HepG2 (cell line): ENCODE data around the gene RBM6. TPM values are rescaled to one million over a fixed set of nuclear protein-coding genes. Genes with fewer than 3 reads are reported as not detected.

Experiments used
- ADNP ChIP-seq: sonication (generic); formaldehyde crosslinking; IDR thresholded peaks from 2 replicates; pipeline ENCODE4 v1.4.0; 2020; ENCODE audit warnings: missing genetic modification reagents
- BORCS8-MEF2B ChIP-seq: sonication (generic); formaldehyde crosslinking; IDR thresholded peaks from 2 replicates; pipeline ENCODE4 v1.8.0; 2022; ENCODE audit warnings: mild to moderate bottlenecking, missing genetic modification reagents
- CHCHD3 ChIP-seq: sonication (generic); formaldehyde crosslinking; IDR thresholded peaks from 2 replicates; pipeline ENCODE4 v1.8.0; 2022; ENCODE audit warnings: mild to moderate bottlenecking, missing genetic modification reagents, moderate library complexity
- ERF ChIP-seq: IDR thresholded peaks from 2 replicates; pipeline ENCODE4 v1.6.1; 2018; ENCODE audit warnings: missing biosample characterization, missing genetic modification reagents
- HHEX ChIP-seq: IDR thresholded peaks from 2 replicates; pipeline ENCODE4 v1.6.1; 2016; ENCODE audit warnings: control low read depth
- HNRNPH1 ChIP-seq: fragments of 200-400 bp; formaldehyde crosslinking; optimal IDR thresholded peaks from 2 replicates; pipeline ENCODE3; 2017; ENCODE audit warnings: mild to moderate bottlenecking, low read depth, low read length
- MAFK ChIP-seq, 2 experiments: IDR thresholded peaks in 1 of 2; conservative IDR thresholded peaks in 1 of 2; 2 replicates each; pipeline ENCODE4 v1.6.1; 2011; ENCODE audit warnings: improper control_type of control experiment in 2 of 2, low read length in 2 of 2
- SMARCC2 ChIP-seq: fragments of 450-650 bp; IDR thresholded peaks from 2 replicates; pipeline ENCODE4 v1.6.1; 2017; ENCODE audit warnings: antibody characterized with exemption, mild to moderate bottlenecking
- ZMAT3 ChIP-seq: sonication (generic); formaldehyde crosslinking; conservative IDR thresholded peaks from 2 replicates; pipeline ENCODE4 v1.7.0; 2021; ENCODE audit warnings: missing genetic modification reagents
- polyA plus RNA-seq, 8 experiments: library from polyadenylated mRNA; depleted of rRNA in 3 of 8; stranded (reverse) in 7 of 8; unstranded in 1 of 8; fragments of >200 nt; fragmentation: Illumina TruSeq in 4 of 8; extraction: Trizol in 4 of 8; gene quantifications; 2 replicates each; pipeline versions ENCODE4 v1.2.1 to v1.2.3, GENCODE V29; 2011 to 2016; ENCODE audit warnings: low read depth in 4 of 8, missing spikeins in 1 of 8, mixed read lengths in 1 of 8; ENCODE audit not compliant: insufficient read depth in 1 of 8
- total RNA-seq, 5 experiments: library from RNA; depleted of rRNA; stranded (reverse); fragments of >200 nt; fragmentation: Illumina TruSeq; extraction: Trizol; gene quantifications; 2 replicates each; pipeline ENCODE4 v1.2.3, GENCODE V29; 2016; ENCODE audit warnings: low read depth in 1 of 5
- TF ChIP-seq, protein P1 (sequence below): sonication (generic); formaldehyde crosslinking; IDR thresholded peaks from 2 replicates; pipeline ENCODE4 v1.4.0; 2020; ENCODE audit warnings: missing genetic modification reagents
- TF ChIP-seq, protein P2 (sequence below): sonication (generic); formaldehyde crosslinking; IDR thresholded peaks from 2 replicates; pipeline ENCODE4 v1.4.0; 2020; ENCODE audit warnings: mild to moderate bottlenecking, missing genetic modification reagents
- TF ChIP-seq, protein P3 (sequence below), 2 experiments: fragments of 450-650 bp in 1 of 2; sonication (generic) in 1 of 2; formaldehyde crosslinking in 1 of 2; IDR thresholded peaks; 2 replicates each; pipeline versions ENCODE4 v1.6.1 to v1.8.0; 2016 to 2022; ENCODE audit warnings: antibody characterized with exemption in 1 of 2, mild to moderate bottlenecking in 1 of 2, missing genetic modification reagents in 1 of 2
- TF ChIP-seq, protein P4 (sequence below): sonication (generic); formaldehyde crosslinking; IDR thresholded peaks from 2 replicates; pipeline ENCODE4 v1.4.0; 2020; ENCODE audit warnings: mild to moderate bottlenecking, missing genetic modification reagents

RBM6 gene
- total and polyA plus RNA-seq, 2 of the 13 experiments (the other 11 are each of a cell fraction or from before 2014, with no cell fraction given): 72.7 to 86.1 TPM

DNA sequence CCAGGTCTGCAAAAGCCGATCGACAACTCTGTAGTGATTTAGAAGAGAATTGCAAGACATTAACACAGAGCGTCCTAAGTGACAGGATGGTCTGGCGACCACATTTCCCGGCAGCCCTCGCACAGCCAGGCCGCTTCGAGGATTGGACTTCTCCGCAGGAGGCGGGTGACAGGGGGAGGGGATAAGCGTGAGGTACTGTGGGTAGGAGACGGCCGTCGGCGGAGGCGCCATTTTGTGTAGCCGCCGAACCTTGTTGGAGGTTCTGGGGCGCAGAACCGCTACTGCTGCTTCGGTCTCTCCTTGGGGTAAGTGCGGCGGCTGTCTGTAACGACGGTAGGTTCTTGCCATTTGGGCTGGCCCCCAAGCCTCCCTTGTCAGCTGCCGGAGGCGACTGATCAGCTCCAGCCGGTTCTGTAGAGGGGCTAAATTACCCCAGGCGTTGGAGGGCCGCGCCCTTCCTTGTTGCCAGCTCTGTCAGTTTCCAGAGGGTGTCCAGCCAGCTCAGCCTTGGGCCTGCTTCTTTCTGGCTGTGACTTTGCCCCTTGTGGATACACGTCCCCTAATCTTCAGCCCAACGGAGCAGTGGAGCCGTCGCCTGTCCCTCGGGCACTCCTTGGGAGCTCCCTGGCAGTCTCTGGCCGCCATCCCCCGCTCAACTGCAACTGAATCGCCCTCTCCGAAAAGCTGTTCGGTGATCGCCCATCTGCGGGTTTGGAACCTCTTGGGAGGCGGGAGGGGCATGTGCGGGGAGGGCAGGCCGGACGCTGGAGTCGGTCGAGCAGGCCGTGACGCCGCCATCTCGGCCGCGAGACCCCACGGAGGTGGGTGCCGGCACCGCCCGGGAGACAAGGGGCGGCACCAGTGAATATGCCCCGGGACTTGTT is 149.0 kb downstream of the RBM6 start, which contains the start of gene RBM5 (continued):
- TF ChIP-seq, protein P1, sequence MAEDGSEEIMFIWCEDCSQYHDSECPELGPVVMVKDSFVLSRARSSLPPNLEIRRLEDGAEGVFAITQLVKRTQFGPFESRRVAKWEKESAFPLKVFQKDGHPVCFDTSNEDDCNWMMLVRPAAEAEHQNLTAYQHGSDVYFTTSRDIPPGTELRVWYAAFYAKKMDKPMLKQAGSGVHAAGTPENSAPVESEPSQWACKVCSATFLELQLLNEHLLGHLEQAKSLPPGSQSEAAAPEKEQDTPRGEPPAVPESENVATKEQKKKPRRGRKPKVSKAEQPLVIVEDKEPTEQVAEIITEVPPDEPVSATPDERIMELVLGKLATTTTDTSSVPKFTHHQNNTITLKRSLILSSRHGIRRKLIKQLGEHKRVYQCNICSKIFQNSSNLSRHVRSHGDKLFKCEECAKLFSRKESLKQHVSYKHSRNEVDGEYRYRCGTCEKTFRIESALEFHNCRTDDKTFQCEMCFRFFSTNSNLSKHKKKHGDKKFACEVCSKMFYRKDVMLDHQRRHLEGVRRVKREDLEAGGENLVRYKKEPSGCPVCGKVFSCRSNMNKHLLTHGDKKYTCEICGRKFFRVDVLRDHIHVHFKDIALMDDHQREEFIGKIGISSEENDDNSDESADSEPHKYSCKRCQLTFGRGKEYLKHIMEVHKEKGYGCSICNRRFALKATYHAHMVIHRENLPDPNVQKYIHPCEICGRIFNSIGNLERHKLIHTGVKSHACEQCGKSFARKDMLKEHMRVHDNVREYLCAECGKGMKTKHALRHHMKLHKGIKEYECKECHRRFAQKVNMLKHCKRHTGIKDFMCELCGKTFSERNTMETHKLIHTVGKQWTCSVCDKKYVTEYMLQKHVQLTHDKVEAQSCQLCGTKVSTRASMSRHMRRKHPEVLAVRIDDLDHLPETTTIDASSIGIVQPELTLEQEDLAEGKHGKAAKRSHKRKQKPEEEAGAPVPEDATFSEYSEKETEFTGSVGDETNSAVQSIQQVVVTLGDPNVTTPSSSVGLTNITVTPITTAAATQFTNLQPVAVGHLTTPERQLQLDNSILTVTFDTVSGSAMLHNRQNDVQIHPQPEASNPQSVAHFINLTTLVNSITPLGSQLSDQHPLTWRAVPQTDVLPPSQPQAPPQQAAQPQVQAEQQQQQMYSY (CRISPR knock-in tag): no peak; the same call in 1 of the 2 replicates
- TF ChIP-seq MAFK (conservative IDR thresholded peaks at IDR 0.05 in 1 of 2, IDR thresholded peaks at IDR 0.05 in 1 of 2; ENCODE audit: low read length in 2 of 2) (no peak), HNRNPH1 (no peak), ERF (CRISPR knock-in tag) (peak; percentile 58; the same call in 1 of the 2 replicates), CHCHD3 (CRISPR knock-in tag) (no peak), ADNP (no peak), SMARCC2 (no peak), HHEX (CRISPR knock-in tag) (0 out of 2 replicates have a peak, but pooled peaks have one; percentile 24), BORCS8-MEF2B (CRISPR knock-in tag) (no peak; the same call in 1 of the 2 replicates), ZMAT3 (CRISPR knock-in tag) (0 out of 2 replicates have a peak, but pooled peaks have one; percentile 28)
- TF ChIP-seq, protein P2, sequence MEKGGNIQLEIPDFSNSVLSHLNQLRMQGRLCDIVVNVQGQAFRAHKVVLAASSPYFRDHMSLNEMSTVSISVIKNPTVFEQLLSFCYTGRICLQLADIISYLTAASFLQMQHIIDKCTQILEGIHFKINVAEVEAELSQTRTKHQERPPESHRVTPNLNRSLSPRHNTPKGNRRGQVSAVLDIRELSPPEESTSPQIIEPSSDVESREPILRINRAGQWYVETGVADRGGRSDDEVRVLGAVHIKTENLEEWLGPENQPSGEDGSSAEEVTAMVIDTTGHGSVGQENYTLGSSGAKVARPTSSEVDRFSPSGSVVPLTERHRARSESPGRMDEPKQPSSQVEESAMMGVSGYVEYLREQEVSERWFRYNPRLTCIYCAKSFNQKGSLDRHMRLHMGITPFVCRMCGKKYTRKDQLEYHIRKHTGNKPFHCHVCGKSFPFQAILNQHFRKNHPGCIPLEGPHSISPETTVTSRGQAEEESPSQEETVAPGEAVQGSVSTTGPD (CRISPR knock-in tag): peak; percentile 72; the same call in 1 of the 2 replicates
- TF ChIP-seq, protein P3, sequence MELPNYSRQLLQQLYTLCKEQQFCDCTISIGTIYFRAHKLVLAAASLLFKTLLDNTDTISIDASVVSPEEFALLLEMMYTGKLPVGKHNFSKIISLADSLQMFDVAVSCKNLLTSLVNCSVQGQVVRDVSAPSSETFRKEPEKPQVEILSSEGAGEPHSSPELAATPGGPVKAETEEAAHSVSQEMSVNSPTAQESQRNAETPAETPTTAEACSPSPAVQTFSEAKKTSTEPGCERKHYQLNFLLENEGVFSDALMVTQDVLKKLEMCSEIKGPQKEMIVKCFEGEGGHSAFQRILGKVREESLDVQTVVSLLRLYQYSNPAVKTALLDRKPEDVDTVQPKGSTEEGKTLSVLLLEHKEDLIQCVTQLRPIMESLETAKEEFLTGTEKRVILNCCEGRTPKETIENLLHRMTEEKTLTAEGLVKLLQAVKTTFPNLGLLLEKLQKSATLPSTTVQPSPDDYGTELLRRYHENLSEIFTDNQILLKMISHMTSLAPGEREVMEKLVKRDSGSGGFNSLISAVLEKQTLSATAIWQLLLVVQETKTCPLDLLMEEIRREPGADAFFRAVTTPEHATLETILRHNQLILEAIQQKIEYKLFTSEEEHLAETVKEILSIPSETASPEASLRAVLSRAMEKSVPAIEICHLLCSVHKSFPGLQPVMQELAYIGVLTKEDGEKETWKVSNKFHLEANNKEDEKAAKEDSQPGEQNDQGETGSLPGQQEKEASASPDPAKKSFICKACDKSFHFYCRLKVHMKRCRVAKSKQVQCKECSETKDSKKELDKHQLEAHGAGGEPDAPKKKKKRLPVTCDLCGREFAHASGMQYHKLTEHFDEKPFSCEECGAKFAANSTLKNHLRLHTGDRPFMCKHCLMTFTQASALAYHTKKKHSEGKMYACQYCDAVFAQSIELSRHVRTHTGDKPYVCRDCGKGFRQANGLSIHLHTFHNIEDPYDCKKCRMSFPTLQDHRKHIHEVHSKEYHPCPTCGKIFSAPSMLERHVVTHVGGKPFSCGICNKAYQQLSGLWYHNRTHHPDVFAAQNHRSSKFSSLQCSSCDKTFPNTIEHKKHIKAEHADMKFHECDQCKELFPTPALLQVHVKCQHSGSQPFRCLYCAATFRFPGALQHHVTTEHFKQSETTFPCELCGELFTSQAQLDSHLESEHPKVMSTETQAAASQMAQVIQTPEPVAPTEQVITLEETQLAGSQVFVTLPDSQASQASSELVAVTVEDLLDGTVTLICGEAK (IDR thresholded peaks at IDR 0.05): no peak
- TF ChIP-seq, protein P3 (CRISPR knock-in tag; IDR thresholded peaks at IDR 0.05): peak; percentile 43; the same call in 1 of the 2 replicates
- TF ChIP-seq, protein P4, sequence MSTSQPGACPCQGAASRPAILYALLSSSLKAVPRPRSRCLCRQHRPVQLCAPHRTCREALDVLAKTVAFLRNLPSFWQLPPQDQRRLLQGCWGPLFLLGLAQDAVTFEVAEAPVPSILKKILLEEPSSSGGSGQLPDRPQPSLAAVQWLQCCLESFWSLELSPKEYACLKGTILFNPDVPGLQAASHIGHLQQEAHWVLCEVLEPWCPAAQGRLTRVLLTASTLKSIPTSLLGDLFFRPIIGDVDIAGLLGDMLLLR (CRISPR knock-in tag): peak; percentile 59; the same call in 1 of the 2 replicates
